HG03354 (cell line): ENCODE measurements around the gene PLD4.
"Not testable (repeated sequence)": the region's sequence is repeated elsewhere in the genome, so short reads cannot be mapped to it uniquely, and the experiment has no call there.

Source experiments
- ATAC-seq: cut with Tn5 transposase; IDR thresholded peaks from one replicate; pipeline ENCODE4 v1.9.1; 2021; ENCODE audit warnings: mild to moderate bottlenecking; ENCODE audit not compliant: unreplicated experiment, poor library complexity, severe bottlenecking

PLD4 gene

DNA sequence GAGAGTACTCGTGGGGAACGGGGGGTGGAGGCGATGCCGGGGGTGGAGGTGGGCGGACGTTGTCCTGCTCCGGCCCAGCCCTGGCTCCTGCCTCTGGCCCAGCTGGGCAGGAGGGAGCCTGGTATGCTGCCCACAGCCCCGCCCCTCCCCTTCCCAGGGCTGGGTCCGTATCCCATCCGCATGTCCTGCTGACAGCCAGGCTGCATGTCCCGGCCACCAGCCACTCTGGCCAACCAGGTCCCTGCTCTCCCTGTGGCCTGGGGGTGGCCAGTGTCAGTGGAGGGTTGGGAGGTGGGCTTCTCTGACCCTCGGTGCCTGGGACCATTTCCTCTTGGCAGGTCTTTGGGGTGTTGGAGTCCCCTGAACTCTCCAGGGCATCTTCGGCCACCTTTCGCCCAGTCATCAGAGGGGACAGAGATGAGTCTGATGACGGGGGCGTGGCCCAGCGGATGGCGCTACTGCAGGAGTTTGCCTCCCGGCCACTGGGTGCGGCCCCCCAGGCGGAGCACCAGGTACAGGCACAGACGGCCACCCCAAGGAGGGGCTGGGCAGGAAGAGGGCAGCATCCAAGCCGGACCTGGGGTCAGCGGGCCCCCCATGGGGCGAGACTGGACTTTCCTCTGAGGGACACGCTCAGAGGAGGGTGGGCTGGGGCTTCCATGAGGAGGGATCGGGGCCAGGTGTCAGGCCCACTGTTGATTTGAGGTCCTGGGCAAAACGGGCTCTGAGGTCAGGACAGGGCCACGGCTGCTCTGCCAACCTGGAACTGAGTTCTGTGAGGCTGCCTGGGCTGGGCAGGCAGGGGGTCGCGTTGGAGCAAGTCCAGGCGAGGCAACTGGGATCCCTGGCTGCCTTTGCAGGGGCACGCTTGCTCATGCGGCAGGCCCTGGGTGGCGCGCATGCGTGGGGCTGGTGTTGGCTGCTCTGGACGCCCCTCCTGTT, 39.4 kb upstream of the PLD4 start:
- no peak for ATAC-seq

DNA sequence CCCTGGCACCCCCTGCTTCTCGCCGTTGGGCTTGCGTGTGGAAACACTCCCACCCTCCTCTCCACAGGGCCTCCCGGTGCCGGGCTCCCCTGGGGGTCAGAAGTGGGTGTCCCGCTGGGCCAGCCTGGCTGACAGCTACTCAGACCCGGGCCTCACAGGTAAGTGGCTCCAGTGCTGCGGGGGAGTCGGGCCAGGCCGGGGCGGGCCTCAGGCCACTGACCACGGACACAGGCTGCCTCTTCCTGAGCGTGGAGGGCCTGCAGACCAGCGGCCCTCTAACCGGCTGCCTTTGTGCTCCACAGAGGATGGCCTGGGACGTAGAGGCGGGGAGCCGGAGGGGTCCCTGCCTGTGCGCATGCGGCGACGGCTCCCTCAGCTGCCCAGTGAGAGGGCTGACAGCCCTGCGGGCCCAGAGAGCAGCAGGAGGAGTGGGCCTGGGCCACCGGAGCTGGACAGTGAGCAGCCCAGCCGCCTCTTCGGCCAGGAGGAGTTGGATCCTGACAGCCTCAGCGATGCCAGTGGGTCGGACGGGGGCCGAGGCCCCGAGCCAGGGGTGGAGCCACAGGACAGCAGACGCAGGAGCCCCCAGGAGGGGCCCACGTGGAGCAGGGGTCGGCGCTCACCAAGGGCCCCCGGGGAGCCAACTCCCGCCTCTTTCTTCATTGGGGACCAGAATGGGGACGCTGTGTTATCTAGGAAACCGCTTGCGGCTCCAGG, 38.5 kb upstream of the PLD4 start:
- no peak for ATAC-seq

DNA sequence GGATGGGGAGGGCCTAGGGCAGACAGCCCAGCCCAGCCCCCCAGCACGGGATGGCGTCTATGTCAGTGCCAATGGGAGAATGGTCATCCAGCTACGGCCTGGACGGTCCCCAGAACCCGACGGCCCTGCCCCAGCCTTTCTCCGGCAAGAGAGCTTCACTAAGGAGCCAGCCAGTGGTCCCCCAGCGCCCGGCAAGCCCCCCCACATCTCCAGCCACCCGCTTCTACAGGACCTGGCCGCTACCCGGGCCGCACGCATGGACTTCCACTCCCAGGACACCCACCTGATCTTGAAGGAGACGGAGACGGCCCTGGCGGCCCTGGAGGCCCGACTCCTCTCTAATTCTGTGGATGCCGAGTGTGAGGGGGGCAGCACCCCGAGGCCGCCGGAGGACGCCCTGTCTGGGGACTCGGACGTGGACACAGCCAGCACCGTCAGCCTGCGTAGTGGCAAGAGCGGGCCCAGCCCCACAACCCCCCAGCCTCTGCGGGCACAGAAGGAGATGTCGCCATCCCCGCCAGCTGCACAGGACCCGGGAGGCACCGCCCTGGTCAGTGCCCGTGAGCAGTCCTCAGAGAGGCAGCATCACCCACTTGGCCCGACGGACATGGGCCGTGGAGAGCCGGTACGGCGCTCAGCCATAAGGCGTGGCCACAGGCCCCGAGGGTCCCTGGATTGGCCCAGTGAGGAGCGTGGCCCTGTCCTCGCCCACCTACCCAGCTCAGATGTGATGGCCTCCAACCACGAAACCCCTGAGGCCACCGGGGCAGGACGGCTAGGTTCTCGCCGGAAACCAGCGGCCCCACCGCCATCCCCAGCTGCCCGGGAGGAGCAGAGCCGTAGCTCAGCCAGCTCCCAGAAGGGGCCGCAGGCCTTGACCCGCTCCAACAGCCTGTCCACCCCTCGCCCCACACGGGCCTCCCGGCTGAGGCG, 37.7 kb upstream of the PLD4 start:
- ATAC-seq: no peak

DNA sequence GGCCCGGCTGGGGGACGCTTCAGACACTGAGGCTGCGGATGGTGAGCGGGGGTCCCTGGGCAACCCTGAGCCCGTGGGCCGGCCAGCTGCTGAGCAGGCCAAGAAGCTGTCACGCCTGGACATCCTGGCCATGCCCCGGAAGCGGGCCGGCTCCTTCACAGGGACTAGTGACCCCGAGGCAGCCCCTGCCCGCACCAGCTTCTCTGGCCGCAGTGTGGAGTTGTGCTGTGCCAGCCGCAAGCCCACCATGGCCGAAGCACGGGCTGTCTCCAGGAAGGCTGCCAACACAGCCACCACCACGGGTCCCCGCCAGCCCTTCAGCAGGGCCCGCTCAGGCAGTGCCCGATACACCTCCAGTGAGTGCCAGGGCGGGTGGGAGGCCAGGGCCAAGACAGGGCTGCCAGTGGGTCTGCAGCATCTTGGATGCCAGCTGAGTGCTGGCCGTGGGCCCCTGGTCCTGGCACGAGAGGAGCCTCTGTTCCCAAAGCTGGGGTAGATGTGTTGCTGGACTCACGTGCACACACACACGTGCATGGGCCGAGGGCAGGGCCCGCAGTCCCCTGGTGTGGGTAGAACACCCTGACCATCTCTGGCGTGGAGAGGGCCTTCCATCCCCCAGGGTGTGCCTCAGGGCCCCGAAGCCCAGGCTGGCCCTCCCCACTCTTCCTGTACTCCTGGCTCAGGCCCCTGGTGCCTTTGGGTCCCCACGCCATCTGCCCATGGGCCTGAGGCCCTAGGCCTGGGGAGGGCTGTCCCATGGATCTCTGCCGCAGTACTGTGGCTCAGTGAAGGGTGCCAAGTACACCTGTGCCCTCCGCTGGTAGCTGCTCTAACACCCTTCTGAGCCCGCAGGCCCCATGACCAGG, 36.8 kb upstream of the PLD4 start:
- ATAC-seq: no peak

DNA sequence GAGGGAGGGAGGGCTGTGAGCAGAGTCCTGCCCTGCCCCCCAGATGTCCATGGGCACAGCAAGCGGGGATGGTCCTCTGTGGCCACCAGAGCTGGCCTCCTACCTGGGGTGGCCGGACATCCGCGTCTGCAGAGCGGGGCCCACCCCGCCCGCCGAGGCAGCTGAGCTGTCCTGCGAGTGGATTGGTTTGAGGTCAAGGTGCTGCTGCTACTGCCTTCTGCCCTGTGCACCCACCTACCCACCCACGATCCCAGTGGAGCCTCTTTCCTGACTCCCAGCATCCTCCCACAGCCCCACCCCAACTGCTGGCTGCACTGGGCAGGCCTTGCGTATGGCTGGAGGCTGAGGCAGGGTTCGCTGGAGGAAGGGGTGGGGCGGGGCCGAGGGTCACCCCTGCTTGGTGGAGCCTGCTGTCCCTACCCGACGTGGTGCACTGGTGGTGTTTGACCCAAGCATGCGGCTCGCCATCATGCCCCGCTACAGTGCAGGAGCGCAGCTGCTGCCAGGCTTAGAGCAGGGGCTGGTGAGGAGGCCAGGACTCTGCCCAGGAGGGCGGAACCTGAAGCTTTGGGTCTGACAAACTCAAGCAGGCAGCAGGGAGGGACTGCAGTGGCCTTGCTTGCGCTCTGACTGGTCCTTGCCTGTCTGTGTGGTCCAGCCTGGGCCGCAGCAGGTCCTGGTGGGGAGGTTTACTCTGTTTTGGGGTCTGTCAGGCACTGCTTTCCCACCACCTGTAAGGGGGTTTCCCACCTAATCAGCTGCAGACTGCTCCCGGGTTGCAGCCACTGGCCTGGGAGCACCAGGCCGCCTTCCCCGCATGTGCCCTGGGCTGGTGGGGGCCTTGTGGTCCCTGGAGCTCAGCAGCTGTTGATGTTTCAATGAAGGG, 35.9 kb upstream of the PLD4 start:
- no peak for ATAC-seq

DNA sequence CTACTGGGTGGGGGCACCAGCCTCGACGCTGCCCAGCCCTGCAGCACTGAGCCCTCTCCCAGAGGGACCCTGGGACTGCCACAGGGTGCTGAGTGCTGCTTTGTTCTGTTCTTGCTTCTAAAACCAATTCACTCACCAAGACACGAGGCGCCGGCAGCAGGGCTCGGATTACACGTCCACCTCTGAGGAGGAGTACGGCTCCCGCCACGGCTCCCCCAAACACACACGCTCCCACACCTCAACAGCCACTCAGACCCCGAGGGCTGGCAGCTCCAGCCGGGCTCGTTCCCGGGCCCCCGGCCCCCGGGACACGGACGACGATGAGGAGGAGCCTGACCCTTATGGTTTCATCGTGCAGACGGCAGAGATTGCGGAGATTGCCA, 35.3 kb upstream of the PLD4 start:
- no peak for ATAC-seq

DNA sequence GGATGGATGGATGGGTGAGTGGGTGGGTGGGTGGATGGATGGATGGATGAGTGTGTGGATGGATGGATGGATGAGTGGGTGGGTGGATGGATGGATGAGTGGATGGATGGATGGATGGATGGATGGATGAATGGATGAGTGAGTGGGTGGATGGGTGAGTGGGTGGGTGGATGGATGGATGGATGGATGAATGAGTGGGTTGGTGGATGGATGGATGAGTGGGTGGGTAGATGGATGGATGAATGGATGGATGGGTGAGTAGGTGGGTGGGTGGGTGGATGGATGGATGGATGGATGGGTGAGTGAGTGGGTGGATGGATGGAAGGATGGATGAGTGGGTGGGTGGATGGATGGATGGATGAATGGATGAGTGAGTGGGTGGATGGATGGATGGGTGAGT, 34.4 kb upstream of the PLD4 start:
- not testable (repeated sequence) for ATAC-seq

DNA sequence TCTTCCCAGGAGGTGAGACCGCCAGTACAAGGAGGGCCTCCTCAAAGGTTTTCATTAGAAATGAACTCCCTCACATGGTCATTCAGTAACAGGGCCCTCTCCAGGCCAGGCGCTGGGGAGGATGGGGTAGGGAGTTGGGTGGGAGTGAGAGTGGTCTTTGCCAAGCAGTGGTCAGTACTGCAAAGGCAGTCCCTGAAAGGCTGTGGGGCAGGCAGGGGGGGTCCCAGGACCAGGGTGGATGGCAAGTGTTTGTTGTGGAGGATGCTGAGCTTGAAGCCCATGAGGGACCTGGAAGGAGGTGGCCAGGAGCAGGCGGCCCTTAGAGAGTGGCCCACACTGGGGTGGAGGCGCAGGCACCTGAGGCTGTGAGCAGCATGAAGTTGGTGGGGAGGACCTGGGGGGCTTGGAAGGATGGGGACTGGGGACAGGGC, 33.5 kb upstream of the PLD4 start:
- ATAC-seq: no peak

DNA sequence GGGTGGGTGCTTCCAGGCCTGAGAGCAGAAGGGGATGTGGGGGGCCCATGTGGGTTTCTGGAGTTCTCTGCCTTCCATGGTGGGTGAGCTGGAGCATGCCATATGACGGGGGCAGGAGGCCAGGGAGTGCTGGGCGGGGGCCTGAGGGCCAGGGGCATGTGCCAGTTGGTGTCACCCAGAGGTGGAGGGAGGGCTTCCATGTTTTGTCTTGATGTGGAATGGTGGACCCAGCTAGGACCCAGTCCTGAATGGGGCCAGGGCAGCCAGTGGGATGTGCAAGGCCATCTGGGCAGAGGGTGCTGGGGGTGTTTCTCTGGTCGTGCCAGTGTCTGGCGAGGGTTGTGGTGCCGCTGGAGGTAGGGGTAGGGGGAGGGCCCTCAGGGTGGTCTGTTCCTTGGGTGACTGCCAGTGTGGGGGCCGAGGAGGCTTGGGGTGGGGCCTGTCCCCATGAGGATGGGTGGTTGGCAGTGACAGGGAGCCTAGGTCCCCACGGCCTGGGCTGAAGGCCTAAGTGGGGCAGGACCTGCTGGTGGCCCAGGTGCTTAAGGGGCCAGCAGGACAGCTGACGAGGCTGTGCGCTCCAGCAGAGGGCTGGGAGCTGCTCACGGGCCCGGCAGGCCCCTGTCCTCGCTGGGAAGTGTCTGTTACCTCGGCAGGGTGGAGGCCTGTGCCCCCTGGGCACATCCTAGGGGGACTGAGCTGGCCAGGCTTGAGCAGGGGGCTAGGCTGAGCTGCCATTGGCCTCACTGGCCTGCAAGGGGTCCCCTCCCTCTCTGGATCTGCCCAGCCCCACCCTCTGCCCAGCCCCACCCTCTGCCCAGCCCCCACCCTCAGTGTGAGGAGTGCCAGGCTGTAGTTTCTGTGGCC, 32.8 kb upstream of the PLD4 start:
- no peak for ATAC-seq

DNA sequence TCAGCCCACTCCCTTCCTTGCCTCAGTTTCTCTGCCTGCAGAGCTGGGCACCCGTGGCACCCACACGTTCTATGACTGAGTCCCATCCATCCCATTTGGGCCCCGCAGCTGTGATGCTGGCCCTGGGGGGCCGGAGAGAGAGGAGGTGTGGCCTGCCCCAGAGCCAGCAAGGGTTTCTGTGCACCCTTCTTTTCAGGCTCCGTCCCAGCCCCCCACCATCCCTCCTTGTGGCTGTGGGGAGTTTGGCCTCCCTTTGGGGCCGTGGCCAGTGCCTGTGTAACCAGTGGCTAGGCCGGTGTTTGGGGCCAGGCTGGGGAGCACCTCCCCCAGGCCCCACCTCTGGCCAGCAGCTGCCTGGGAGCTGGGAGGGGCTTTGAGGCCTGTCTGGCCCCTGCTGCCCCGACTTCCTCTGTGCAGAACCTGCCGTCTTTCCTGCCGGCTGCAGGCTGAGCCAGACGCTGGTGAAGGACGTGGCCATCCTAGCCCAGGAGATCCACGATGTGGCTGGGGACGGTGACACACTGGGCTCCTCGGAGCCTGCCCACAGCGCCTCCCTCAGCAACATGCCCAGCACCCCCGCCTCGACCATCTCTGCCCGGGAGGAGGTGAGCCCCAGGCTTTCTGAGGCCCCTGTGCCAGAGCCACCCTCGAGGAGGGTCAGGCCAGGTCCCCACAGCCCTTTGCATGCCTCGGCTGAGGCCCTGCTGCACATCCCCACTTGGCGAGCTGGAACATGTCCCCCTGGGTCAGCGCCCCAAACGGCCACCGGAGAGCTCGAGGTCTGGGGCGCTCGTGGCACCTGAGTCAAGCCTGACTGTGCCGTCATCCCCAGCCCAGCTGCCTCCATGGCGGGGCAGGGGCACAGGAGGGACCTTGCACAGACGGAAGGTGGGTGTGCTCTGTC, 31.9 kb upstream of the PLD4 start:
- ATAC-seq: no peak

DNA sequence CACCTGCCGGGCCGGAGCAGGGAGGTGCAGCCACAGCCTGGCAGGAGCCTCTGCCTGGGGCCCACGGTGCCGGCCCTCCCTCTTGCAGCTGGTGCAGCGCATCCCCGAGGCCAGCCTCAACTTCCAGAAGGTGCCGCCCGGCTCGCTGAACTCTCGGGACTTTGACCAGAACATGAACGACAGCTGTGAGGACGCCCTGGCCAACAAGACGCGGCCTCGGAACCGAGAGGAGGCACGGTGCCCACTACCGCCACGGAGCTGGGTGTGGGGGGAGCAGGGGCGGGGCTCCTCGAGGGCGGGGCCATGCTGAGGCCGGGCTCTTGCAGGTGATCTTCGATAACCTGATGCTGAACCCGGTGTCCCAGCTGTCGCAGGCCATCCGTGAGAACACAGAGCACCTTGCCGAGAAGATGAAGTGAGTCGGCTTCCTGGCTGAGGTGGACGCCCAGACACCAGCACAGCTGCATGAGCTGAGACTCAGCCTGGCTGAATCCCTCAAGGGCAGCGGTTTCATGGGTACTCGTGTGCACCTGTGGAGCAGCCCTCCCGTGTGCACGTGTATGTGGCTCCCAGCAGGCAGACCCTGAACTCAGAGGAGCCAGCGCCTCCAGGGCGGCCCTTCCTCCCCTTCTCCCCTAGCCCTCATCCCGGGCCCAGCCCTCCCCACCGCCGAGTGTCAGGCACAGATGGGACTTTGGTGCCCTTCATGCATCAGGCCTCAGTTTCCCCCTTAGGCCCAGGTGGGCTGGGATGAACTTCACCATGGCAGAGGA, 31.1 kb upstream of the PLD4 start:
- ATAC-seq: no peak

DNA sequence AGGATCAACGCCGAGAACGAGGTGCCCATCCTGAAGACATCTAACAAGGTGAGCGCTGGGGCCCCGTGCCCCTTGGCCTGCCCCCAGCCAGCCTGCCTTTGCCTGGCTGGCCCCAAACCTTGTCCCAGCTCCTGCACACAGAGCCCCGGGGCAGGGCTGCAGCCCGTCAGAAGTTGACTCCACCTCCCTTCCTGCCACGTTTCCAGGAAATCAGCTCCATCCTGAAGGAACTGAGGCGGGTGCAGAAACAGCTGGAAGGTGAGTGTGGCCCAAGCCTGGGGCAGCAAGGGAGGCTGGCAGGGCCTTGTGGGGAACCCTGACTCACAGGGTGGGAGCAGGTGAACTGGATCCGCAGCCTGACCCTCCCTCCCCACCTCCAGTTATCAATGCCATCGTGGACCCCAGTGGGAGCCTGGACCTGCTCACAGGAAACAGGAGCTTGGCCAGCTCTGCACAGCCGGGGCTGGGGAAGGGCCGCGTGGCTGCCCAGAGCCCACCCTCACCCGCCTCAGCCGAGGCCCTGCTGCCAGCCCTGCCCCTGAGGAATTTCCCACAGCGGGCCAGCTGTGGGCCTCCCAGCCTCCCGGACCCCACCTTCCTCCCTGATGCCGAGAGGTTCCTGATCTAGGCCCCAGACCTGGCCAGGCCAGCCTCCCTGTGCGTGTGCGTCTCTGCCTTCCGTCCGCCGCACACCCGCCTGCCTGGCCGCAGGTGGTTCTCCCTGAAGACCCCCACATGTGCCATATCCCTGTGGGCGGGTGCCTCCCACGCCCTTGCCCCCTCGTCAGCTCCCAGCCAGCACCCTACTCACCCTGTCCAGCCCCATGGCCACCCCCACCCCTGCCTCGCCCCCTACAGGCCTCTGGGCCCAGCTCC, 30.1 kb upstream of the PLD4 start:
- no peak for ATAC-seq

DNA sequence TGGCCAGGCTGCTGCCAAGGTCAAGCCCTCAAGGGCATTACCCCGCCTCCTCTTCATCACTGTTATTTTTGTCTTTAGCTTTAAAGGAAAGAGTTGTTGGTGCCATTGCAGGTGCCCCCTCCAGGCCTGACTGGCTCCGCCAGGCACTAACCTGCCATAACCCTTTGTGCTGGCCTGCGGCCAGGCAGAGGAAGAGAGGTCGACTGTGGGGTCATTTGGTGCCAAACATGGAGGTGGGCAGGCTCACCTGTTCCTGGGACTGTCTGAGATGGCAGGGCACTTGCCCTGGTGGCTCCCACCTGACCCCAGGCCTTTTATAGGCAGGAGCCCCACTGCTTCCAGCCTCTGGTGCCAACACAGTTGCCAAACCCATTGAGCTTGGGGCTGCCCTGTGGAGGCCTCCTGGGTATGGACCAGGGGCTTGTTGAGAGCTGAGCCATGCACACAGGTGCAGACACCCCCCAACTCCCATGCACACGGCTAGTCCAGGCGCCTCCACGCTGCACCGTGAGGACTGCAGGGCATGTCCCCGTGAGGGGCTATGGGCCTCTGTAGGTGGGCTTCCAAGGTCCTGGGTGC, 29.4 kb upstream of the PLD4 start:
- ATAC-seq: no peak
